Osteoblast (primary cell): ENCODE measurements around the gene FBXO21. TPM values are rescaled to one million over a fixed set of nuclear protein-coding genes. Genes with fewer than 3 reads are reported as not detected.

Experiments used
- DNase-seq: peaks from one replicate; pipeline ENCODE4 v3.0.0; 2011; ENCODE audit warnings: low spot score, mixed read lengths; ENCODE audit not compliant: insufficient read length; ENCODE audit errors: missing footprints
- H2AFZ ChIP-seq: 2 replicates; pipeline ENCODE4 v1.6.0; 2011; ENCODE audit warnings: mild to moderate bottlenecking, low read length
- H3K27ac ChIP-seq: 2 replicates; pipeline ENCODE4 v1.5.1; 2011; ENCODE audit warnings: mild to moderate bottlenecking, low read depth, low read length, moderate library complexity
- H3K27me3 ChIP-seq: 2 replicates; pipeline ENCODE4 v1.6.0; 2012; ENCODE audit warnings: mild to moderate bottlenecking, control low read depth, inconsistent platforms, low read length, moderate library complexity; ENCODE audit not compliant: insufficient read depth
- H3K36me3 ChIP-seq: 2 replicates; pipeline ENCODE4 v1.5.1; 2011; ENCODE audit warnings: mild to moderate bottlenecking, low read length, control low read depth, moderate library complexity; ENCODE audit not compliant: insufficient read depth
- H3K4me1 ChIP-seq: 2 replicates; pipeline ENCODE4 v1.5.1; 2011; ENCODE audit warnings: mild to moderate bottlenecking, low read length, control low read depth, moderate library complexity; ENCODE audit not compliant: insufficient read depth
- H3K4me2 ChIP-seq: 2 replicates; pipeline ENCODE4 v1.6.0; 2011; ENCODE audit warnings: mild to moderate bottlenecking, low read length; ENCODE audit not compliant: insufficient read depth
- H3K4me3 ChIP-seq: fragments of 200-600 bp; sonication (generic); 3 replicates; pipeline ENCODE4 v1.5.1; 2012; ENCODE audit warnings: mild to moderate bottlenecking, low read length, inconsistent platforms; ENCODE audit not compliant: insufficient read depth
- H3K79me2 ChIP-seq: 2 replicates; pipeline ENCODE4 v1.6.0; 2012; ENCODE audit warnings: mild to moderate bottlenecking, low read length, control low read depth, inconsistent platforms; ENCODE audit not compliant: insufficient read depth
- H3K9me3 ChIP-seq: 2 replicates; pipeline ENCODE4 v1.5.1; 2011; ENCODE audit warnings: low read depth, low read length, control low read depth
- H4K20me1 ChIP-seq: 2 replicates; pipeline ENCODE4 v1.6.0; 2012; ENCODE audit warnings: mild to moderate bottlenecking, low read length, control low read depth; ENCODE audit not compliant: insufficient read depth
- total RNA-seq: library from RNA; depleted of rRNA; stranded (reverse); fragments of >200 nt; gene quantifications from 2 replicates; pipeline ENCODE4 v1.2.3, GENCODE V29; 2012
- TF ChIP-seq, protein P1 (sequence below): IDR thresholded peaks from 2 replicates; pipeline ENCODE4 v1.5.1; 2011; ENCODE audit warnings: mild to moderate bottlenecking, low read depth, low read length, moderate library complexity; ENCODE audit errors: extremely low read depth

FBXO21 gene
- total RNA-seq, 1 donor, result 81.1 TPM

DNA sequence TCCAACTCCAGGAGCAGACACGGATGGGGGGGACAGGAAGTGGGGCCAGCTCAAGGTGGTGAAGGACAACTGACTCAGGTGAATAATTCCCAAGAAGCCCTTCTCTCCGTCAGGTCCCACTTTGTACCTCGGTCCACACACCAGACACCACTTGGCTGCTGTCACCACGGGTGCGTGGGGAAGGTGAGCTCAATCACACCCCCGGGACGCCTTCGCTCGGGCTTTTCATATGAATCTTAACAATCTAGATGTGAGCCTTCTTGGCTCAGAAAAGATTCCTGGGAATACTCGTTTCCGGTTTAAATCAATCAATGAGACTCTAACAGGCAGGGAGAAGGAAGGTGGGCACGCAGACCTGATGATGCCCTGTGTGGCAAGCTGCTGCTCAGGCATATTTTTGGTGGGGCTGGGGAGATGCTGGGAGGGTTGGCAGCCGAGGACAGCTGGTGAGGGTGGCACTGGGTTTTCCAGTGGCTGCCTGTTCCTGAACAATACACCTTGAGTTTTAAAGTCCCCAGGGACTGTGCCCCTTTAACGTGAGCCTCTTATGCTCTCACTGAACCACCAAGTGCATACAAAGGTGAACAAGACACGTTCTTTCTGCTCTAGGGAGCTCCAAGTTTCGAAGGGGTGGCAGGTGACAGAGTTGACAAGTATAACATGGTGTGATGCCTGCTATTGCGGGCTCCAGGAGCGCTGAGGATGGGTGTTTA lies 96.2 kb downstream of the FBXO21 start:
- Histone ChIP-seq H4K20me1 (no peaks in the 10 kb centered on the region), H3K4me1 (no peaks in the 10 kb centered on the region), H3K27me3 (peaks cover 33% of the 10 kb centered on the region), H2AFZ (no peak overlapping the region), H3K4me2 (no peak overlapping the region), H3K9me3 (peaks cover 3% of the 10 kb centered on the region), H3K36me3 (no peaks in the 10 kb centered on the region), H3K27ac (no peak overlapping the region), H3K79me2 (no peaks in the 10 kb centered on the region), H3K4me3 (no peak overlapping the region)
- DNase-seq, result peak; percentile 42
- TF ChIP-seq, protein P1, sequence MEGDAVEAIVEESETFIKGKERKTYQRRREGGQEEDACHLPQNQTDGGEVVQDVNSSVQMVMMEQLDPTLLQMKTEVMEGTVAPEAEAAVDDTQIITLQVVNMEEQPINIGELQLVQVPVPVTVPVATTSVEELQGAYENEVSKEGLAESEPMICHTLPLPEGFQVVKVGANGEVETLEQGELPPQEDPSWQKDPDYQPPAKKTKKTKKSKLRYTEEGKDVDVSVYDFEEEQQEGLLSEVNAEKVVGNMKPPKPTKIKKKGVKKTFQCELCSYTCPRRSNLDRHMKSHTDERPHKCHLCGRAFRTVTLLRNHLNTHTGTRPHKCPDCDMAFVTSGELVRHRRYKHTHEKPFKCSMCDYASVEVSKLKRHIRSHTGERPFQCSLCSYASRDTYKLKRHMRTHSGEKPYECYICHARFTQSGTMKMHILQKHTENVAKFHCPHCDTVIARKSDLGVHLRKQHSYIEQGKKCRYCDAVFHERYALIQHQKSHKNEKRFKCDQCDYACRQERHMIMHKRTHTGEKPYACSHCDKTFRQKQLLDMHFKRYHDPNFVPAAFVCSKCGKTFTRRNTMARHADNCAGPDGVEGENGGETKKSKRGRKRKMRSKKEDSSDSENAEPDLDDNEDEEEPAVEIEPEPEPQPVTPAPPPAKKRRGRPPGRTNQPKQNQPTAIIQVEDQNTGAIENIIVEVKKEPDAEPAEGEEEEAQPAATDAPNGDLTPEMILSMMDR, result no peak

GRCh38 chr12:117093431-117093830 lies 96.8 kb downstream of the FBXO21 start:
- Histone ChIP-seq H3K36me3 (no peaks in the 10 kb centered on the region), H3K4me1 (no peaks in the 10 kb centered on the region), H3K9me3 (peaks cover 3% of the 10 kb centered on the region), H3K27ac (no peak overlapping the region), H2AFZ (no peak overlapping the region), H3K79me2 (no peaks in the 10 kb centered on the region), H3K4me3 (no peak overlapping the region), H3K27me3 (peaks cover 28% of the 10 kb centered on the region), H3K4me2 (no peak overlapping the region), H4K20me1 (no peaks in the 10 kb centered on the region)
- TF ChIP-seq, protein P1, result no peak
- DNase-seq, result peak; percentile 81

GRCh38 chr12:117092886-117093285 lies 97.4 kb downstream of the FBXO21 start:
- no peaks in the 10 kb centered on the region for H3K4me1 ChIP-seq
- no peaks in the 10 kb centered on the region for H3K36me3 ChIP-seq
- no peak overlapping the region for H2AFZ ChIP-seq
- no peak overlapping the region for H3K27ac ChIP-seq
- TF ChIP-seq, protein P1, result no peak
- no peak overlapping the region for H3K4me3 ChIP-seq
- peaks cover 22% of the 10 kb centered on the region for H3K27me3 ChIP-seq
- peak; percentile 73 for DNase-seq
- H4K20me1 ChIP-seq, result no peaks in the 10 kb centered on the region
- no peaks in the 10 kb centered on the region for H3K79me2 ChIP-seq
- no peak overlapping the region for H3K4me2 ChIP-seq
- peaks cover 3% of the 10 kb centered on the region for H3K9me3 ChIP-seq

DNA sequence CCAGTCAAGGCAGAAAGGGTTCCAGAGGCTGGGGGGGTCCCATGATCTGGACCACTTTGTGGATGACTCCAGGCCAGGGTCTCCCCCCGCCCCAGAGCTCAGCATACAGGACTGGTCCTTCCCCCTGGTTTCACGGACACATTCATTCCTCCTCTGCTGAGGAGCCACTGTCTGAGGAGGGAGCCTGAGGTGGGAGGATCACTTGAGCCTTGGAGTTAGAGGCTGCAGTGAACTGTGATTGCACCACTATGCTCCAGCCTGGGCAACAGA lies 97.8 kb downstream of the FBXO21 start:
- peaks cover 18% of the 10 kb centered on the region for H3K27me3 ChIP-seq
- DNase-seq, result peak; percentile 60
- H3K27ac ChIP-seq, result no peak overlapping the region
- peaks cover 3% of the 10 kb centered on the region for H3K9me3 ChIP-seq
- TF ChIP-seq, protein P1, result no peak
- no peak overlapping the region for H3K4me2 ChIP-seq
- no peaks in the 10 kb centered on the region for H3K4me1 ChIP-seq
- no peaks in the 10 kb centered on the region for H4K20me1 ChIP-seq
- H3K4me3 ChIP-seq, result no peak overlapping the region
- H2AFZ ChIP-seq, result no peak overlapping the region
- H3K79me2 ChIP-seq, result no peaks in the 10 kb centered on the region
- no peaks in the 10 kb centered on the region for H3K36me3 ChIP-seq

Other genes with a start within 250 kb of the FBXO21 start
- gene TESC, start 91.1 kb downstream of the FBXO21 start, total RNA-seq, result not detected in 2 replicates
- gene NOS1, start 171.2 kb upstream of the FBXO21 start, total RNA-seq, result not detected in 2 replicates